ENCODE measurements around the gene ZGRF1.
A peak's percentile ranks its signal among the peaks of the same experiment; 100 is the strongest.
"Not testable (repeated sequence)": the region's sequence is repeated elsewhere in the genome, so short reads cannot be mapped to it uniquely, and the experiment has no call there.

The ZGRF1 gene

GRCh38 chr4:112516471-112517066 lies 120.1 kb downstream of the ZGRF1 start:
- no peak for DNase-seq

- DNase-seq: no peak
Observed at GRCh38 chr4:112516066-112516470, 120.6 kb downstream of the ZGRF1 start, which contains the start of gene NEUROG2. Gene NEUROG2, minus strand, starts transcription at chr4:112516180. Its CDS starts 705 bp downstream, at chr4:112515475.

DNA sequence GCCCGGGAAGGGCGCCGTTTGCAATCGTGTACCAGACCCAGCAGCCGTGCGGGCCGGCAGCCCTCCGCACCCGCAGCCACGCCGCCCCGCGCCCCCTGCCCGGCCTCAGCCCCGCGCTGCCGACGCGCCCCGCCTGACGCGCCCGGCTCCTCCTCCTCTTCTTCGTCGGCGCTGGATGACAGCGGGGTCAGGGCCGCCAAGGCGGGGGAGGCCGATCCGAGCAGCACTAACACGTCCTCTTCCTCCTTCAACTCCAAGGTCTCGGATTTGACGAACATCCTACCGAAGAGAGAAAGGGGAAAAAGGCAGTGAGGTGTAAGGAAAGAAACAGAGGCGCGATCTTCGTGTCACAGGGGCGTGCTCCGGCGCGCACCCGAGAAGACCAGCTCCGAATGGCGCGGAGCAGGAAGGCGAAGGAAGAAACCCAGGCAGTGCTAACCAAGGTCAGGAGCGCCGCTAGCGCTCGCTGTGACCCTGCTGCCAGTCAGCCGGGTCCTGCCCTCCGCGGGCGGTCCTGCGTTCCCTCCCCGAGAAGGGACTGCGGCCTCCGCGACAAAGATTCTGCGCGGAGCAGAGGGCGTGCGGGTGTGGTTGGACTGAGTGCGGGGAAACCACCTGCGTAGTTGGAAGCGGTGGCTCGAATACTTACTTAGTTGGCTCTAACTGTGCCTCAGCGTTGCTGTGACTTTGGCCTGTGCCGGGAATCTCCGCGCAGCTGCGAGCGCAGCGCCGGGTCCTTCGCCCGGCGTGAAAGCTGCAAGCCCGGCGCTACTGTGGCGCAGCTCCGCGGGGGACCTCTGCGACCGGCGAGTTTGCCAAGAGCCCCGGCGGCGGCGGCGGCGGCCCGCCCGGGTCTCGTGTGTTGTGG lies 121.3 kb downstream of the ZGRF1 start:
- DNase-seq: peak; percentile 36

DNA sequence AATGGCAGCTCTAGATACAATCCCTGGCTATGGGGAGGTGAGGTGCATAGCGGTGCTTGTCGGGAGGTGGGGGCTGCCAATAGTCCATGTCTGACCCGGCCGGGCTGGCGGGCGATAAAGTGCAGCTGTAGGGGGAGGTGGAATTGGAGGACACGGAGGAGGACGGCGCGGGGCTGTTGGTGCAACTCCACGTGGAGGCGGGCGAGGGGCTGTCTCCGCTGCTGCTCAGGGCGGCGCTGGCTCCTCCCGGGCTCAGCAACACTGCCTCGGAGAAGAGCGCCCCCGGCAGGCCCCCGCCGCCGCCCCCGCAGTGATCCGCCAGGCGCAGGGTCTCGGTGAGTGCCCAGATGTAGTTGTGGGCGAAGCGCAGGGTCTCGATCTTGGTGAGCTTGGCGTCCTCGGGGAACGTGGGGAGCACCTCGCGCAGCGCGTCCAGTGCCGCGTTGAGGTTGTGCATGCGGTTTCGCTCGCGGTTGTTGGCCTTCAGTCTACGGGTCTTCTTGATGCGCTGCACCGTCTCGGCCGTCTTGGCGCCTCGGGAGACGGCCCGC lies 122.0 kb downstream of the ZGRF1 start:
- no peak for DNase-seq

GRCh38 chr4:112513971-112514646 lies 122.6 kb downstream of the ZGRF1 start:
- DNase-seq: no peak

DNA sequence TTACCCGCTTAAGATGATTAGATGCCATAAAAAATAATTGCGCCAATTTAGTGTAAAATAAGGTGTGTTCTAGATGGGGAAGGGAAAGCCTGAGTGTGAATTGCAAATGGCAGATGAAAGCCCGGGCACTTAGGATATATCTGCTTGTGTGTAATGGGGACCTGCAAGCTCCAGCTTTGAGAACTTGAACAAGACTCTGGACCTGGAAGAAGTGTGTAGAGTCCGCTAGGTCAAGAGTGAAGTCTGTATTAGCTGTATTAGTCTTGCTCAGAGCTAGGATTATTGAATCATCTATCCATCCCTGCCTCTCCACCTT lies 124.9 kb downstream of the ZGRF1 start:
- DNase-seq: no peak

DNA sequence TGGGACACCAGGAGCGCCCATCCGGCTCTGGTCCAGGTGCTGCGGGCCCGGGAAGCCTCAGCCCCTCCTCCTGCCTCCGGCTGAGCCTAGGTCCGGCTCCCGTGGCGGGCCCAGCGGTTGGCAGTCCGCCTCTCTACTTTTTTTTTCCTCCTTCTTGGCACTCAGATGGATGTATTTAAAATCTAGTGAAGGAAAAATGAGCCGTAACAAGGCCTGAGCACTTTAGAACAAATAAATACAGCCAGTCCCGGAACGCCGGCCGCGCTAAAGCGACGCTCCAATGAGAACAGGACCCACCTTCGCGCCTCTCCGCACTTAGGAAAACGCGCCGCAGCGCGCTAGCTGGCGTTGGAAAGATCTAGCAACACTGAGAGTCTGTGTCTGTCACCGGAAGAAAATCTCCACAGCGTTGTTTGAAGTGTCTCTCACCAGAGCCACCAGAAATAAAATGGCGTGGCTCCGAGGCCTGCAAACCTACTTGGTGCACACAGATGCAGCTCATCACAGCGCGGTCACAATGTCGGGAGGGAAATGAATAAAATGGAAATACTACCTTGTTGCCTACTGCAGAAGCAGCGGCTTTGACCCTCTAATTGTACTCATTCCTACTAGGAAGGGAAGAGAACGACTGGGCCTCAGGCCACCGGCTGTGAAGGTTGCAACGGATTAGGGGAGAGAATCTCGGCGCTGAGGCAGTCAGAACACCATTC lies 125.5 kb downstream of the ZGRF1 start:
- DNase-seq: no peak

DNA sequence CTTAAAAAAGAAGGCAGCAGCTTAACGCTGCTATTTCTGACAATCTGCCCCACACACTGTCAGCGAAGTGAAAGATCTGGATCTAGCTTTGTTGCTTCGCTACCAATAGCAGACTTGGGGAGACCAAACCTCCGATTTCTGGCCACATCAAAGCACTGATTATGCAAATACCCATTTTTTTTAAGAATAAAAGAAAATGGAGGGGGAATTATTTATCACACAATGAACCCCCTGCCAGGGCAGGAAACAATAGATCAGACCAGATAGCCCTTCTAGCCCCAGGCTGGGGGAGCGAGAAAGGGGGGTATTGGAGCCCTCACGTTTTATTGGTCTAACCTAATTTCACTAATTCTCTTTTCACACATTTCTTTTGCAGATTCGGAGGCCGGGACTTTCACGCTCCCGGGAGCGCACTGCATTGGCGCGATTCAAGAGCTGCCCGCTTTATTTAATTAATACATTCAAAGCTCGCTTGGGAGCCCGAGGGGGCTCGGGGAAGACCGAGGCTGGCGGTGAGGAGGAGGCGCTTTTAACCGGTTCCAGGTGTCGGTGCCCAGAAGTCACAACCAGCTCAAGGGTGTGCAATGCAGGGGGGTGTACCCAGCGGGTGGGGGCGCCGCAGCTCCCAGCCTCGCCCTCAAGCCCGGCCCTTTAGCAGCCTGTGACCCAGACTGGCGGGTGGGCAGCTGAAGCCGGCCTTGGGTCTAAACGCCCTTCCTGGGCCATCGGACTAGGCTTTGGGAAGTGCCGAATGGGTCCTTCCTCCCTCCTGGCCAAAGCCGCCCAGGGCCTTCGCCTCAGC lies 126.2 kb downstream of the ZGRF1 start:
- no peak for DNase-seq

DNA sequence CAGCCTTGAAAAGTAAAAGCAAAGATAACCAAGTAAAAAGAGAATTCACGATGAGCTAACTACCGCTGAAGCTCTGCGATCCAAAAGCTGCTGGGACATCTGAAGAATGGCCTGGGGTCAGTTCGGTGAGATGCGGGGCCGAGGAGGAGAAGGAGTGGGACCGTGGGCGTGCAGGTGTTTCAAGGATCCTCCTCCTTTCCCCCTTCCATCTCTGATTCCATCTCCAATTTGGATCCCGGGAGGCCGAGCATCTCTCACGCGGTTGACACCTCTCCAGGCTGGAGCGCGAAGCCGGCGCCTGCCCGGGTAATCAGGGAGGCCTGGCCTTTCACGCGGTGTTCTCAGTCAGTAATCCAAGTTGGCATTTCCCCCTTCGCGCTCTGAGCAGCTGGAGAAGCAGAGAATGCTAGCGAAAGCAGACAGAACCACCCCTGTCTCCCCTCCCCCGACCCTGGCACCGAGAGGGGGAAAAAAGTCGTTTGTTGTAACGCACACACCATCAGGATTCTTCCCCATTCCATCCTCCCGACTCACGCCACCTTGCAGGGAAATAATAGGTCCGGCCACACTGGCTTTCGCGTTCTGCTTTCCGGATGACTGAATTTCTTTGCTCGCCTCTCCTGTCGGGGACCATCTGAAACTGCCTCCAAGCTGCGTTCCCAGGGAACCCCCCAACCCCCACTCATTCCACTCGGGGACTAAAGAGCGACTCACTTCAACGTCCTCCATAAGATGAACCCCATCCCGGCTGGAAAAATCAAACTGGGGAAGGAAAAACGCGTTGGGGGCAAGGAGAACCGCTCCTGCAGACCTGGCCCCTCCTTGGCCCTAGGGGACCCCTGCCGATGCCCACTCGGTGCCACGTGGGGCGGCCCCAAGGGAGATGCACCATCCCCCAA lies 127.2 kb downstream of the ZGRF1 start:
- no peak for DNase-seq

DNA sequence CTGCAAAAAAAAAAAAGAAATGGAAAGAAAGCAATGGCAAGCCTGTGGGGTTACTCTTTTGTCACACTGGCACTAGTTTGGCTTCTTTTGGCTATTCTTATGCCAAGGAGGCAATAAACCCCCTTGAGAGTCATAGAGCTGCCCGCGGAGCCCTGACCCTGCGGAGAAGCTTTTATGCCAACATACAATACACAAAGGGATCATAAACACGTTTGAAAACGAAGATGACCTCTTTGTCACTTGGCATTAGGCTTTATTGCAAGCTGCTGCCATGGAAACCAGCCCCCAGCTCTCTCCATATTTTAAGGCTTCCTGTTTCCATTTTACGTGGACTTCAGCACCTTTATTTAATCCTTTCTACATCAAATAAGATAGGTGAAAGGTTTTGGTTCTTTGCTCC lies 128.4 kb downstream of the ZGRF1 start:
- DNase-seq: no peak

GRCh38 chr4:112504807-112505206 lies 131.9 kb downstream of the ZGRF1 start:
- no peak for DNase-seq

GRCh38 chr4:112502871-112503270 lies 133.8 kb downstream of the ZGRF1 start:
- DNase-seq: no peak

- DNase-seq: no peak
Observed at GRCh38 chr4:112492321-112492720, 144.4 kb downstream of the ZGRF1 start.

DNA sequence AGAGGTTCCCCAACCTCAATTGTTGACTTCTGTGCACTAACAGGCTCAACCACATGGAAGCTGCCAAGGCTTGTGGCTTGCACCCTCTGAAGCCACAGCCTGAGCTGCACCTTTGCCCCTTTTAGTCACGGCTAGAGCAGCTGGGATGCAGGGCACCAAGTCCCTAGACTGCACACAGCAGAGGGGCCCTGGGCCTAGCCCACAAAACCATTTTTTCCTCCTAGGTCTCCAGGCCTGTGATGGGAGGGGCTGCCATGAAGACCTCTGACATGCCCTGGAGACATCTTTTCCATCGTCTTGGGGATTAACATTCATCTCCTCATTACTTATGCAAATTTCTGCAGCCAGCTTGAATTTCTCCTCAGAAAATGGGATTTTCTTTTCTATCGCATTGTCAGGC lies 145.9 kb downstream of the ZGRF1 start:
- not testable (repeated sequence) for DNase-seq
